D721Med (cell line): Measurements from ENCODE around the gene RETREG2.
"Not testable (repeated sequence)": the region's sequence is repeated elsewhere in the genome, so short reads cannot be mapped to it uniquely, and the experiment has no call there.

ENCODE experiments used
- DNase-seq: peaks from one replicate; pipeline ENCODE4 v3.0.0; 2011; ENCODE audit warnings: low spot score; ENCODE audit not compliant: insufficient read length
- FAIRE-seq: peaks from 2 replicates; lab custom pipeline; 2011; peaks lifted over from hg19 to GRCh38; lab: Jason Lieb, UNC
- CTCF ChIP-seq: IDR thresholded peaks from 2 replicates; pipeline ENCODE4 v1.5.1; 2012; ENCODE audit warnings: mild to moderate bottlenecking, control low read depth; ENCODE audit not compliant: insufficient read depth; ENCODE audit errors: missing control alignments

The RETREG2 gene

GRCh38 chr2:219198974-219199373 lies 20.9 kb downstream of the RETREG2 start:
- no peak for TF ChIP-seq CTCF
- DNase-seq (no peak), FAIRE-seq (no peak)

- DNase-seq = no peak
These were observed 21.6 kb downstream of the RETREG2 start for GRCh38 chr2:219199470-219200211.

DNA sequence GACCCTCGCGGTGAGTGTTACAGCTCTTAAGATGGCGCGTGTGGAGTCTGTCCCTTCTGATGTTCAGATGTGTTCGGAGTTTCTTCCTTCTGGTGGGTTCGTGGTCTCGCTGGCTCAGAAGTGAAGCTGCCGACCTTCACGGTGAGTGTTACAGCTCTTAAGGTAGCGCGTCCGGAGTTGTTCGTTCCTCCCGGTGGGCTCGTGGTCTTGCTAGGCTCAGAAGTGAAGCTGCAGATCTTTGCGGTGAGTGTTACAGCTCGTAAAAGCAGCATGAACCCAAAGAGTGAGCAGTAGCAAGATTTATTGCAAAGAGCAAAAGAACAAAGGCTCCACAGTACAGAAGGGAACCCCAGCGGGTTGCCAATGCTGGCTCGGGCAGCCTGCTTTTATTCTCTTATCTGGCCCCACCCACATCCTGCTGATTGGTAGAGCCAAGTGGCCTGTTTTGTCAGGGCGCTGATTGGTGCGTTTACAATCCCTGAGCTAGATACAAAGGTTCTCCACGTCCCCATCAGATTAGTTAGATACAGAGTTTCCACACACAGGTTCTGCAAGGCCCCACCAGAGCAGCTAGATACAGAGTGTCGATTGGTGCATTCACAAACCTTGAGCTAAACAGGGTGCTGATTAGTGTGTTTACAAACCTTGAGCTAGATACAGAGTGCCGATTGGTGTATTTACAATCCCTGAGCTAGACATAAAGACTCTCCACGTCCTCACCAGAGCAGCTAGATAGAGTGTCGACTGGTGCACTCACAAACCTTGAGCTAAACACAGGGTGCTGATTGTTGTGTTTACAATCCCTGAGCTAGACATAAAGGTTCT lies 22.6 kb downstream of the RETREG2 start:
- not testable (repeated sequence) for DNase-seq, FAIRE-seq

More at GRCh38 chr2:219199470-219200211, 21.6 kb downstream of the RETREG2 start:
- FAIRE-seq = no peak
- TF ChIP-seq CTCF = no peak

- not testable (repeated sequence) for FAIRE-seq
These were observed 23.3 kb downstream of the RETREG2 start for GRCh38 chr2:219201331-219201730.

GRCh38 chr2:219204425-219205164 lies 26.5 kb downstream of the RETREG2 start:
- TF ChIP-seq CTCF = no peak
- no peak for FAIRE-seq
- no peak for DNase-seq

More at GRCh38 chr2:219201331-219201730, 23.3 kb downstream of the RETREG2 start:
- not testable (repeated sequence) for DNase-seq

DNA sequence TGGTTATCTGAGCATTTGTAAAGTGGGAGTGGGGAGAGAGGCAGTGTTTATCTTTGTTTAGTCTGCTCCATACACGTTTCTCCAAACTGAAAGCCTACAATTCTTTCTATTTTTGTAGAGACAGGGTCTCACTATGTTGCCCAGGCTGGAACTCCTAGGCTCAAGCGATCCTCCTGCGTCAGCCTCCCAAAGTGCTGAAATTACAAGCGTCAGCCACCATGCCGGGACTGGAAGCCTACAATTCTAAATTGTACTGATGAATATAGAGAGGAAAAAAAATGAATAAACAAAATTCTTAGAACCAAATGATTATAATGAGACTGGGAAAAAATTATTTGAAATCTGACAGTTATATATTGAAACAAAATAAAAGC lies 27.1 kb downstream of the RETREG2 start:
- DNase-seq (no peak), FAIRE-seq (no peak)
- TF ChIP-seq CTCF = no peak

GRCh38 chr2:219205981-219206327 lies 27.9 kb downstream of the RETREG2 start:
- FAIRE-seq (no peak), DNase-seq (no peak)
- TF ChIP-seq CTCF = no peak
